Heart left ventricle (tissue), 13 donors: Measurements from ENCODE around the gene CDK2.

Experiments
- POLR2A ChIP-seq, 2 donors: fragments of 450-650 bp; IDR thresholded peaks; one replicate each; pipeline ENCODE4 v1.6.1; 2017; ENCODE audit warnings: antibody characterized with exemption in 2 of 2, mild to moderate bottlenecking in 2 of 2, moderate library complexity in 2 of 2
- TF ChIP-seq, protein P1 (sequence below), 12 donors: fragments of 200-600 bp; sonication (generic) in 4 of 12; IDR thresholded peaks; one replicate each; pipeline versions ENCODE4 v1.5.0 to v1.8.0; 2018 to 2022; ENCODE audit warnings: antibody characterized with exemption in 12 of 12, mild to moderate bottlenecking in 5 of 12
- donor health status: ischemic (EF 13 %, LVEDD 7.1; RV severe dilation, severe dysfunction).
- donor health status: DM: no; HTN: yes; CAD: no.
- donor health status: DM: no; HTN: no; CAD: no.
- donor health status: ischemic (EF 25% LVEDD 6.9; RV normal size, moderate dysfunction).
- donor health status: ischemic (EF 25% LVEDD 5.7; RV mildly dilated, moderate dysfunction).
- donor health status: ischemic (EF 35%, LVEDD 5.7; RV mildly dilated, moderate dysfunction).
- donor health status: nonischemic (EF 11% LVEDD 7.7; RV severe dilation, severe dysfunction).
- donor health status: DM: yes; HTN: yes; CAD: no.
- donor health status: PGD.
- donor health status: ischemic (EF 29% LVEDD 5.4; RV normal size, mild dysfunction).
- donor health status: nonischemic (EF 23%, LVEDD 6.1; RV moderate dilation, normal function).

DNA sequence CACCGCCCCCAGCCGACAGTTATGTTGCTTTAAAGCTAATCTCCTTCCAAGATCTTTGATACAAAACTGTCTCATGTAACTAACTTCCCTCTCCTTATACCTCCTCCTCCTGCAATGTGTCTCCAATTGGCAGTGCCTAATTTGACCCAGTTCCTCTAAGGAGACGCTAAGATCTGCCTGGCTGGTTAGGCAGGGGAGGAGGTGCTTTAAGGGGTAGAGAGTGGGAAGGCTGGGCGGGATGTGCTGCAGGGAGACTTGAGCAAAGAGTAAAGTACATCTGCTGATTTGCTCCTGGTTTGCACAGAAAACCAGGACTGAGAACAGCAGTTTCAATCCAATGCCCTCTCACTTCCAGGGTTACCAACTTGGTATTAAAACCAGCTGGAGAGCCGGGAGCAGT lies 46.9 kb downstream of the CDK2 start:
- TF ChIP-seq, protein P1, sequence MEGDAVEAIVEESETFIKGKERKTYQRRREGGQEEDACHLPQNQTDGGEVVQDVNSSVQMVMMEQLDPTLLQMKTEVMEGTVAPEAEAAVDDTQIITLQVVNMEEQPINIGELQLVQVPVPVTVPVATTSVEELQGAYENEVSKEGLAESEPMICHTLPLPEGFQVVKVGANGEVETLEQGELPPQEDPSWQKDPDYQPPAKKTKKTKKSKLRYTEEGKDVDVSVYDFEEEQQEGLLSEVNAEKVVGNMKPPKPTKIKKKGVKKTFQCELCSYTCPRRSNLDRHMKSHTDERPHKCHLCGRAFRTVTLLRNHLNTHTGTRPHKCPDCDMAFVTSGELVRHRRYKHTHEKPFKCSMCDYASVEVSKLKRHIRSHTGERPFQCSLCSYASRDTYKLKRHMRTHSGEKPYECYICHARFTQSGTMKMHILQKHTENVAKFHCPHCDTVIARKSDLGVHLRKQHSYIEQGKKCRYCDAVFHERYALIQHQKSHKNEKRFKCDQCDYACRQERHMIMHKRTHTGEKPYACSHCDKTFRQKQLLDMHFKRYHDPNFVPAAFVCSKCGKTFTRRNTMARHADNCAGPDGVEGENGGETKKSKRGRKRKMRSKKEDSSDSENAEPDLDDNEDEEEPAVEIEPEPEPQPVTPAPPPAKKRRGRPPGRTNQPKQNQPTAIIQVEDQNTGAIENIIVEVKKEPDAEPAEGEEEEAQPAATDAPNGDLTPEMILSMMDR (IDR thresholded peaks at IDR 0.05), result no peak
- no peak for TF ChIP-seq POLR2A (IDR thresholded peaks at IDR 0.05)
